Anterior cingulate cortex (tissue), 58 donors: ENCODE measurements around the gene ACIN1.
"Not testable (repeated sequence)": the region's sequence is repeated elsewhere in the genome, so short reads cannot be mapped to it uniquely, and the experiment has no call there.

Experiments used
- DNase-seq, 58 donors: peaks; one replicate each; lab custom pipeline; 2025; lab: John Stamatoyannopoulos, UW

The ACIN1 gene

DNA sequence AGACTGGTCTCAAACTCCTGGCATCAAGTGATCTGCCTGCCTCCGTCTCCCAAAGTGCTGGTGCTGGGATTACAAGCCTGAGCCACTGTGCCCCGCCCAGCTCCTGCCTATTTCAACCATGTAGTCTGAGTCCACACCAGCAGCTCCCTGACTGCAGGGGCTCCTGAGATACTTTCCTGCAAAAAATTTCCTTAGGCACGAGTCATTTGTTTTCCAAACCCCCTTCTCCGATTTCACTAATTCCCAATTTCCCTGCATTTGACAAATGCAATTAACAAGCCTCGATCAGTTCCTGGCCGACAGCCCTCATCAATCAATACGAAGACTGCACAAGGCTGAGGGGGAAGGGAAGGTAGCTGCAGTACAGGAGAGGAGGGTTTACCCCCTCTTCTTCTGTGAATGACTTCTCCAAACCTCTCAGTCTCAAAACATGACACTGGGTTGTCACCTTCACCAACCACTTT, 70.3 kb downstream of the ACIN1 start:
- no peak for DNase-seq

DNA sequence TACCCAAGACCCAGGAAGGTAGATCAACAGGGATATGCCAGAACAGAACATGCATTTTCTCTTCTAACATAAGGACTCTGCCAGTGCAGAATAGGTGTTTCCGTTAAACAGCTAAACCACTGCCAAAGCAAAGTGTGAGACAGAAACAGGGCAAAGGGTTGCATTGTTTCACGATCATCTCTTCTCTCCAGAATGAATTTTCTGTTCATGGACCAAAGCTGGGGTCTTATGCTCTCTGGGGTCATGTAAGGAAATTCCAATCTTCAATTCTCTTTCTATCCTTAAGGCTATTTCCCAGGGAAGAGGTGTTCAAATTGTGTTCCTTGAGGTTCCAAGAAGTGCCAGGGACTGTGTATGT, 71.2 kb downstream of the ACIN1 start:
- DNase-seq = no peak

DNA sequence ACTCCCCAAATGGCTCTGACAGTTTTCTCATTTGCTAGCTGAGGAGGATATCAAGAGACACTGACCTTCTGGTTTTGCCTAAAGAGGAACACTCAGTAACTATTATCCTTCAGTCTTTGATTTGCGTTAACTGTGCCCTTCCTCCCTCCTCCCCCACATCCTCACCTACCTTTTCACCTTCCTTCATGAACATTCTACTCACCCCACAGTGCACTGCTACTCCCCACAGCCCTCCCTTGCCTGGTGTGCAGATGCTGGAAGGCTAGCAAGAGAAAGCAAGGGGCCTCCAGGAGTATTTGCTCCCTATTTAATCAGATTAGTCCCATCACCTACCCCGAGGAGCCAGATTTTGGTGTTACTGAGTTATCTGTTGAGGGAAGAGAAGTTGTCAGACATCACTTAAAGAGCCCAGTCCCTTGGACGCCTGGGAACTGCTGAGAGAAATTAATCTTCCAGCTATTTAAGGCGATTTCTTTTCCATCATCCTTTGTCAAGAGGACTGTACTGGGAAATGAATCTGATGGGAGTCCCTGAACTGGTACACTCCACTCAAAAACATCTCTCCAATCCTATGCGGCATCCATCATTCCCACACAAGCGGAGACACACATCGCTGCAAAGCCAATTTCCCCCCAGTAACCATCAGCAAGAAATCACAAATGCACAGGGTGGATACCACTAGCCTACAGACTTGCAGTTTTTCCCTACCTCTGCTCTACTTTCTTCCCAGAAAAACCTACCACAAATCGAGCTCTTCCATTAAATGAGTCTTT, 71.7 kb downstream of the ACIN1 start:
- no peak for DNase-seq

DNA sequence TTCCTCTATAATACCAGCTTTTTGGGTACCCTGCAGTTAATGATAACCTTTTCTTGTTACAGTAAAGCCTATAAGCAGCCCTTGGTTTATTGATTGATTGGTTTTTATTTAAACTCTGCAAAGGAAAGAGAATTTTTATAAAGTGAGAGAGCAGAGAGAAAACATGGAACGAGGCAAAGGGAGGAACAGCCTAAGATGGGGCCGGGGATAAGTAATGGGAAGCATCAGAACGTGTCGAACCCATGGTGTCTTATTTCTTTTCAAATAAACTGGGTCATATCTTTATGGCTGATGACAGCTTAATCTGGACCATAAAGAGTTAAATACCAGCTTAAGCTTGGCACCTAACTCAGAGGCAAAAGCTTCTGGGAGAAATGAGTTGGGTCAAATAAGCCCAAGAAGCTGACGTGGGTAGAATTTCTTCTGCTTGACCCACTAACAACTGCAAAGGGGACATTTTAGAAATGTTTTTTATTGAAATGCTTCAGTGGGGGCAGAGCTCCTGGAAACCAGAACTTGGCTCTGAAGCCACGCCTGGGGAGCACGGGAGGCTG, 73.0 kb downstream of the ACIN1 start:
- DNase-seq = peak in 1 of 58 donors; percentile 7

DNA sequence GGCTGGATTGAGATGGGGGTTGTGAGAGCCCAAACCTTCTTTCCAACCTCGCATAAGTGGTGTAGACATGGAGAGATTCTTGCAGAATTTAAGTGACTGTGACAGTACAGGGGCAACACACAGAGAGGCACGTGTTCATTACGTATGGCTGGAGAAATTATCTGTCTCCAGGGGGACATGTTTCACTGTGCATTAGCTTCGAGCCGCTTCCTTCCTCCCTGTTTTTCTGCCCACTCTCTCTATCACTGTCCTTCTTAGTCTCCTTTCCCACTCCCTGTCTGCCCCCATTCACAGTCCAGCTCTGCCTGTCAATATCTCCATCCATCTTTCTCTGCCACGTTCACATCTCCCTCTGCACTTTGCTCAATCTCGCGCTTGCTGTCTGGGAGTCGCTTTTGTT, 73.5 kb downstream of the ACIN1 start:
- no peak for DNase-seq

GRCh38 chr14:23020143-23021128, 74.5 kb downstream of the ACIN1 start:
- no peak for DNase-seq

- DNase-seq = no peak
These were observed 76.8 kb downstream of the ACIN1 start for GRCh38 chr14:23018107-23018506.

DNA sequence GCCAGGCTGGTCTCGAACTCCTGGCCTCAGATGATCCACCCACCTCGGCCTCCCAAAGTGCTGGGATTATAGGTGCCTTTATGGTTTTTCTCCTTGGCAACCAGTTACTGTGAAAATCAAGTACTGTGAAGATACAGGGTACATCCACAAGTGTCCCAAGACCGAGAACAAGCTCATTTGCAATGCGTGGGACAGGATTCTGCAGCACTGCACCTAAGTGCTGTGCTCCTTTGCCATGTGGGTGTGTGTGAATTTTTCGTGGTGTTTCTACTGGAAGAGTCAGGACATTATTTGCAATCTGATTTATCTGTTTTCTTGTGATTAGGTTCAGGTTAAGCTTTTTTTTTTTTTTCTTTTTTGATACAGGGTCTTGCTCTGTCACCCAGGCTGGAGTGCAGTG, 77.8 kb downstream of the ACIN1 start:
- no peak for DNase-seq

- DNase-seq = no peak
These were observed 79.3 kb downstream of the ACIN1 start for GRCh38 chr14:23015618-23016017.

DNA sequence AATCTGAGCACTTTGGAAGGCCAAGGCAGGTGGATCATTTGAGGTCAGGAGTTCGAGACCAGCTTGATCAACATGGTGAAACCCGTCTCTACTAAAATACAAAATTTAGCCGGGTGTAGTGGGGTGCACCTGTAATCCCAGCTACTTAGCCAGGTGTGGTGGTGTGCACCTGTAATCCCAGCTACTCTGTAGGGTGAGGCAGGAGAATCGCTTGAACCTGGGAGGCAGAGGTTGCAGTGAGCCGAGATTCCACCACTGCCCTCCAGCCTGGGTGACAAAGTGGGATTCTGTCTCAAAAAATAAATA, 81.2 kb downstream of the ACIN1 start:
- DNase-seq = not testable (repeated sequence)

DNA sequence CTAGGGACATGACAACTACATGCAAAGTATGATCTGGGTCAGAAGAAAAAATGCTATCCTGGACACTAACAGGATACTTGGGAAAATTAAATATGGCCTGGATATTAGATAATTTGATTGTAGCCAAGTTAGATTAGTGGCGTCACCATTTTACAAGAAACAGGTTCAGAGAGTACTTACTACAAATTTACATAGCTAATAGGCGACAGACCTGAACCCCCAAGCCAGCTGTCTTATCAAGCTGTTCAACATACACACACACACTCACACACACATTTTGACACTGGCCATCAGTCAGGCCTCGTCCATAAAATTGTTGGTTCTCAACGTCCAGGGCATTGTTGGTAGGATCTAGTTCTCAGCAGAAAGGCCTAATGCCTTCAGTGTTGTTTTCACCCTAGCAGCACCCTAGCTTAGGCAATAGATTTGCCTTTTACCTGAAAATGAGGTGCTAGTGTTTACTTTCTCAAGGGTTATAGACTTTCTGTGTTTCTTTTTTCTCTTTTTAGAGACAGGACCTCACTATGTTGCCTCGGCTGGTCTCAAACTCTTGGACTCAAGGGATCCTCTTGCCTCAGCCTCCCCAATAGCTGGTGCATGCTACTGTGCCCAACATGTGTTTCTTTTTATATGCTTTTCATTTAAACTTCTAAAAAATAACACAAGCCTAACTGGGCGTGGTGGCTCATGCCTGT, 81.7 kb downstream of the ACIN1 start:
- DNase-seq = no peak

DNA sequence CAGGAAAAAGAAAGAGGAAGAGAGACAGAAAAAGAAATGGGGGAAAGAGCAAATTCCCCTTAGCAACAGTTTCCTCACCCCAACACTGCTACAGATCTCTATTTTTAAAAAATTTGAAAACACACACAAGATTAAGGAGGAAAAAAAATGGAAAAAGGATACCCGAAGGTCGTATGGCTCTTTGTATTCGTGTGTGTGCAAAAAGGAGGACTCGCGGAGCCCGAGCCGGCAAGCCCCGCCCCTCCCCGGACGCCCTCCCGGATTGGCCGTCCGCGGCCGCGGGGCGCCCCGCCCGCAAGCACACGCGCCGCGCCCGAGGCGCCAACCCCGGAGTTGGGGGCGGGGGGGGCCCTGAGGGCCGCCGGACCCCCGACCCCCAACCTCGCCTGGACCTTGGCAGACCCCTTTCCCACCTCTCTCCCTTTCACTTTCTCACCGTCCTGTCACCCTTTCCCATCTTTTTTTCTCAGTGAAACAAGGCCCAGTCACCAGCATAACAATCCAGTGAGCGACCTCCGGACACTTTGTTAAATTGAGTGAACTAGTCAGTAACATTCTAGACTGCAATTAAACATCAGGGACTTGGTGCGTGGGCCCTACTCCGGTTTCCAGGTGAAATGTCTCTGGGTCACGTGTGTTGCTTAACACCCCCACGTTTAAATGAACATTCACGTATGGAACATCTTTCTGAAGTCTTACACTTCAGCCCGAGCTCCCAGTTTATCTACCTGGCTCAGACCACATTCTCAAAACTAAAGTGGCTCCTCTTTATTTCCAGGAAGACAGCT, 84.8 kb downstream of the ACIN1 start, which contains the start of gene C14orf93:
C14orf93 (minus strand) TSS at position 205 of the 788 bp plus-strand sequence. CDS start 11,120 bp downstream, outside the sequence.
- DNase-seq = peak in 53 of 58 donors; percentile 9 to 78 (median 52)

DNA sequence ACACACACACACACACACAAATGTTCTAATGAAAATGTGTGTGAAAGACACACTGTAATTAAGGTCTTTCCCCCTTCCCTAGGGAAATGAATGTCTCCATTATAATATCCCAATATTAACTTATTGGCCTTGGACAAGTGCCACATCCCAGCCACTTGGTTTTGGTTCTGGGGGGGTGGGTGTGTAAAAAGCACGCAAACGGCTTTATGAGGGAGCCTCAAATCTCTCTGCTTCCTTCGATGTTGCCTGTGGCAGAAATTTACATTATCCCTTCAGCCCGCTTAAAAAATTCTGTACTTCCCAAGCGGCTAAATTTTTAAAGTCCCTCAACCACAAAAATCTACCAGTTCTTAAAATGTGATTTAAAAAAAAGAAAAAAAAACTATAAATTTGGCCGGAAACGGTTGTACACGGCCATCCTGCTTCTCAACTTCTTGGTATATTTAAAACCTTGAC, 85.4 kb downstream of the ACIN1 start:
- DNase-seq = no peak

GRCh38 chr14:23008831-23009230, 86.1 kb downstream of the ACIN1 start:
- DNase-seq = no peak
